T-helper 2 cell treated with Interferon-gamma antibody and Interleukin-4, amounts not matched to agents 5 μg/mL and 100 μg/mL, for 36 hours (primary cell): ENCODE measurements around the gene TP53I3.

ENCODE experiments used
- DNase-seq: peaks from one replicate; pipeline ENCODE4 v3.0.0; 2021; ENCODE audit warnings: low spot score
- H3K27ac Mint-ChIP-seq: one replicate; pipeline ENCODE4 v1.8.0; 2021; ENCODE audit warnings: mild to moderate bottlenecking, mixed read lengths
- H3K27me3 Mint-ChIP-seq: one replicate; pipeline ENCODE4 v1.8.0; 2021; ENCODE audit warnings: low read depth, mixed read lengths
- H3K36me3 Mint-ChIP-seq: one replicate; pipeline ENCODE4 v1.8.0; 2021; ENCODE audit warnings: low read depth, mixed read lengths
- H3K4me1 Mint-ChIP-seq: one replicate; pipeline ENCODE4 v1.8.0; 2021; ENCODE audit warnings: low read depth, mixed read lengths
- H3K4me3 Mint-ChIP-seq: one replicate; pipeline ENCODE4 v1.8.0; 2022; ENCODE audit warnings: mild to moderate bottlenecking, moderate library complexity, mixed read lengths
- H3K9me3 Mint-ChIP-seq: one replicate; pipeline ENCODE4 v1.8.0; 2021; ENCODE audit warnings: mixed read lengths

The TP53I3 gene

GRCh38 chr2:24083567-24084385 lies 858 bp downstream of the TP53I3 start:
- H3K4me1 Mint-ChIP-seq, result peaks cover 8% of the 10 kb centered on the region
- no peaks in the 10 kb centered on the region for H3K27me3 Mint-ChIP-seq
- no peaks in the 10 kb centered on the region for H3K9me3 Mint-ChIP-seq
- H3K27ac Mint-ChIP-seq, result peak overlapping the region; percentile 81
- DNase-seq, result no peak
- peak overlapping the region; percentile 86 for H3K4me3 Mint-ChIP-seq
- H3K36me3 Mint-ChIP-seq, result peaks cover 3% of the 10 kb centered on the region

GRCh38 chr2:24082787-24083566 lies 1.7 kb downstream of the TP53I3 start:
- no peak for DNase-seq
- Mint-ChIP-seq H3K36me3 (peaks cover 3% of the 10 kb centered on the region), H3K4me3 (peak overlapping the region; percentile 86), H3K4me1 (peaks cover 10% of the 10 kb centered on the region), H3K27me3 (no peaks in the 10 kb centered on the region), H3K9me3 (no peaks in the 10 kb centered on the region), H3K27ac (no peak overlapping the region)

- H3K27me3 Mint-ChIP-seq, result no peaks in the 10 kb centered on the region
- H3K4me3 Mint-ChIP-seq, result no peak overlapping the region
- peaks cover 15% of the 10 kb centered on the region for H3K4me1 Mint-ChIP-seq
- H3K27ac Mint-ChIP-seq, result no peak overlapping the region
- peaks cover 3% of the 10 kb centered on the region for H3K36me3 Mint-ChIP-seq
- H3K9me3 Mint-ChIP-seq, result no peaks in the 10 kb centered on the region
- no peak for DNase-seq
Measured at GRCh38 chr2:24080701-24081100, 3.9 kb downstream of the TP53I3 start.

- DNase-seq, result no peak
- peak overlapping the region; percentile 98 for H3K4me3 Mint-ChIP-seq
- H3K27ac Mint-ChIP-seq, result peak overlapping the region; percentile 99
- peaks cover 23% of the 10 kb centered on the region for H3K4me1 Mint-ChIP-seq
- H3K9me3 Mint-ChIP-seq, result no peaks in the 10 kb centered on the region
- H3K36me3 Mint-ChIP-seq, result peaks cover 7% of the 10 kb centered on the region
- no peaks in the 10 kb centered on the region for H3K27me3 Mint-ChIP-seq
Measured at GRCh38 chr2:24077879-24078278, 6.8 kb downstream of the TP53I3 start.

GRCh38 chr2:24077535-24077877 lies 7.1 kb downstream of the TP53I3 start:
- peaks cover 26% of the 10 kb centered on the region for H3K4me1 Mint-ChIP-seq

GRCh38 chr2:24076849-24077534 lies 7.6 kb downstream of the TP53I3 start:
- H3K4me3 Mint-ChIP-seq, result peak overlapping the region; percentile 98
- peaks cover 12% of the 10 kb centered on the region for H3K36me3 Mint-ChIP-seq
- no peak for DNase-seq
- peak overlapping the region; percentile 99 for H3K27ac Mint-ChIP-seq
- H3K9me3 Mint-ChIP-seq, result no peaks in the 10 kb centered on the region
- no peaks in the 10 kb centered on the region for H3K27me3 Mint-ChIP-seq
- peaks cover 30% of the 10 kb centered on the region for H3K4me1 Mint-ChIP-seq

More at GRCh38 chr2:24077535-24077877, 7.1 kb downstream of the TP53I3 start:
- peak overlapping the region; percentile 99 for H3K27ac Mint-ChIP-seq
- H3K4me3 Mint-ChIP-seq, result peak overlapping the region; percentile 98
- H3K9me3 Mint-ChIP-seq, result no peaks in the 10 kb centered on the region
- no peaks in the 10 kb centered on the region for H3K27me3 Mint-ChIP-seq
- DNase-seq, result no peak
- H3K36me3 Mint-ChIP-seq, result peaks cover 8% of the 10 kb centered on the region

GRCh38 chr2:24075915-24076848 lies 8.5 kb downstream of the TP53I3 start, which contains the start of gene SF3B6:
Gene SF3B6, minus strand, starts transcription at chr2:24076326. Its CDS starts 97 bp downstream, at chr2:24076229.
- peak within 1 kb of the TSS; percentile 98 for H3K4me3 Mint-ChIP-seq
- DNase-seq, result peak; percentile 98
- no peaks in the 10 kb centered on the region for H3K27me3 Mint-ChIP-seq
- H3K9me3 Mint-ChIP-seq, result no peaks in the 10 kb centered on the region
- peaks cover 9% of the 10 kb centered on the region for H3K36me3 Mint-ChIP-seq
- peak within 1 kb of the TSS; percentile 99 for H3K27ac Mint-ChIP-seq
- H3K4me1 Mint-ChIP-seq, result peaks cover 30% of the 10 kb centered on the region

GRCh38 chr2:24075259-24075658 lies 9.4 kb downstream of the TP53I3 start:
- no peaks in the 10 kb centered on the region for H3K27me3 Mint-ChIP-seq
- H3K27ac Mint-ChIP-seq, result peak overlapping the region; percentile 99
- peak overlapping the region; percentile 98 for H3K4me3 Mint-ChIP-seq
- no peak for DNase-seq
- peaks cover 9% of the 10 kb centered on the region for H3K36me3 Mint-ChIP-seq
- peaks cover 30% of the 10 kb centered on the region for H3K4me1 Mint-ChIP-seq
- no peaks in the 10 kb centered on the region for H3K9me3 Mint-ChIP-seq

GRCh38 chr2:24073816-24074215 lies 10.8 kb downstream of the TP53I3 start:
- Mint-ChIP-seq H3K27ac (no peak overlapping the region), H3K4me3 (peak overlapping the region; percentile 13), H3K36me3 (peaks cover 9% of the 10 kb centered on the region), H3K27me3 (no peaks in the 10 kb centered on the region), H3K4me1 (peaks cover 32% of the 10 kb centered on the region), H3K9me3 (no peaks in the 10 kb centered on the region)
- DNase-seq, result no peak

- no peaks in the 10 kb centered on the region for H3K9me3 Mint-ChIP-seq
- H3K27me3 Mint-ChIP-seq, result no peaks in the 10 kb centered on the region
- no peak overlapping the region for H3K4me3 Mint-ChIP-seq
- peaks cover 24% of the 10 kb centered on the region for H3K4me1 Mint-ChIP-seq
- peaks cover 15% of the 10 kb centered on the region for H3K36me3 Mint-ChIP-seq
- DNase-seq, result no peak
- no peak overlapping the region for H3K27ac Mint-ChIP-seq
Measured at GRCh38 chr2:24072259-24072658, 12.4 kb downstream of the TP53I3 start.

GRCh38 chr2:24065341-24065740 lies 19.3 kb downstream of the TP53I3 start:
- H3K4me3 Mint-ChIP-seq, result no peak overlapping the region
- DNase-seq, result no peak
- H3K36me3 Mint-ChIP-seq, result peaks cover 13% of the 10 kb centered on the region
- no peak overlapping the region for H3K27ac Mint-ChIP-seq
- no peaks in the 10 kb centered on the region for H3K9me3 Mint-ChIP-seq
- no peaks in the 10 kb centered on the region for H3K27me3 Mint-ChIP-seq
- peaks cover 2% of the 10 kb centered on the region for H3K4me1 Mint-ChIP-seq

GRCh38 chr2:24058564-24059271 lies 25.9 kb downstream of the TP53I3 start:
- H3K4me1 Mint-ChIP-seq, result peaks cover 2% of the 10 kb centered on the region
- H3K27me3 Mint-ChIP-seq, result peaks cover 5% of the 10 kb centered on the region
- no peak overlapping the region for H3K27ac Mint-ChIP-seq
- no peaks in the 10 kb centered on the region for H3K9me3 Mint-ChIP-seq
- H3K36me3 Mint-ChIP-seq, result no peaks in the 10 kb centered on the region
- no peak for DNase-seq
- no peak overlapping the region for H3K4me3 Mint-ChIP-seq
